Endothelial cell of umbilical vein (primary cell): ENCODE measurements around the gene PIK3R4. TPM values are rescaled to one million over a fixed set of nuclear protein-coding genes. Genes with fewer than 3 reads are reported as not detected.

Experiments used
- BruUV-seq: library from RNA; stranded (reverse); fragments of 400-500 nt; replicated peaks from 2 replicates; lab custom pipeline; 2021; lab: Mats Ljungman, UMichigan
- CTCF ChIA-PET: fragments of 300-600, 350-600 bp; sonication (Branson Sonifier 250); formaldehyde crosslinking; loops from one replicate; lab custom pipeline; 2021; ENCODE audit warnings: antibody characterized with exemption, inconsistent platforms; lab: Charles Lee
- POLR2A ChIA-PET: fragments of 300-600, 350-600 bp; sonication (Branson Sonifier 250); formaldehyde crosslinking; loops from one replicate; lab custom pipeline; 2021; ENCODE audit warnings: antibody characterized with exemption, inconsistent platforms; lab: Charles Lee
- DNase-seq: peaks from one replicate; pipeline ENCODE4 v3.0.0-alpha.2; 2011; ENCODE audit warnings: low read depth, low spot score
- FAIRE-seq: peaks from 2 replicates; lab custom pipeline; 2011; peaks lifted over from hg19 to GRCh38; lab: Jason Lieb, UNC
- H2AFZ ChIP-seq: 2 replicates; pipeline ENCODE4 v1.6.0; 2012; ENCODE audit warnings: low read depth, low read length, control low read depth, inconsistent platforms
- H3K27ac ChIP-seq: 2 replicates; pipeline ENCODE4 v1.5.1; 2011; ENCODE audit warnings: low read depth, mild to moderate bottlenecking, control low read depth, low read length, moderate library complexity; ENCODE audit not compliant: insufficient read depth
- H3K27me3 ChIP-seq, 2 experiments: 2 replicates each; pipeline versions ENCODE4 v1.6.0 to v1.6.1; 2011; ENCODE audit warnings: low read length in 2 of 2, mixed read lengths in 1 of 2; ENCODE audit not compliant: control insufficient read depth in 2 of 2, insufficient read depth in 2 of 2
- H3K36me3 ChIP-seq, 2 experiments: 2 replicates in 1 of 2; 3 replicates in 1 of 2; pipeline ENCODE4 v1.5.1; 2011; ENCODE audit warnings: low read length in 2 of 2, mild to moderate bottlenecking in 1 of 2, moderate library complexity in 1 of 2; ENCODE audit not compliant: control insufficient read depth in 2 of 2, insufficient read depth in 2 of 2; ENCODE audit errors: extremely low read depth in 1 of 2
- H3K4me1 ChIP-seq: 3 replicates; pipeline ENCODE4 v1.5.1; 2011; ENCODE audit warnings: mild to moderate bottlenecking, low read length; ENCODE audit not compliant: control insufficient read depth, insufficient read depth; ENCODE audit errors: extremely low read depth
- H3K4me2 ChIP-seq: 2 replicates; pipeline ENCODE4 v1.6.1; 2011; ENCODE audit warnings: low read length, control low read depth, mixed read lengths; ENCODE audit not compliant: insufficient read depth
- H3K4me3 ChIP-seq, 3 experiments: fragments of 200-600 bp in 1 of 3; sonication (generic), shearing (Covaris generic) in 1 of 3; replicated peaks in 1 of 3; 2 replicates each; pipeline ENCODE4 v1.5.1; 2011 to 2016; ENCODE audit warnings: control low read depth in 3 of 3, low read length in 3 of 3, mild to moderate bottlenecking in 2 of 3, inconsistent platforms in 1 of 3, low read depth in 1 of 3, moderate library complexity in 1 of 3; ENCODE audit not compliant: insufficient read depth in 1 of 3
- H3K79me2 ChIP-seq: 2 replicates; pipeline ENCODE4 v1.6.0; 2012; ENCODE audit warnings: low read length, inconsistent platforms; ENCODE audit not compliant: control insufficient read depth, insufficient read depth
- H3K9ac ChIP-seq: replicated peaks from 2 replicates; pipeline ENCODE3; 2011; ENCODE audit warnings: low read length, control low read depth; ENCODE audit not compliant: insufficient read depth; ENCODE audit errors: extremely low read depth
- H3K9me1 ChIP-seq: replicated peaks from 3 replicates; pipeline ENCODE4 v1.6.0; 2011; ENCODE audit warnings: mild to moderate bottlenecking, low read length; ENCODE audit not compliant: control insufficient read depth, insufficient read depth; ENCODE audit errors: extremely low read depth
- H3K9me3 ChIP-seq: replicated peaks from 2 replicates; pipeline ENCODE4 v1.5.1; 2012; ENCODE audit warnings: low read length, inconsistent platforms; ENCODE audit not compliant: control insufficient read depth, insufficient read depth
- H4K20me1 ChIP-seq: replicated peaks from 2 replicates; pipeline ENCODE3; 2011; ENCODE audit warnings: mild to moderate bottlenecking, low read length; ENCODE audit not compliant: control insufficient read depth, insufficient read depth; ENCODE audit errors: extremely low read depth
- EZH2 ChIP-seq: IDR thresholded peaks from 2 replicates; pipeline ENCODE4 v1.6.1; 2012; ENCODE audit warnings: borderline replicate concordance, low read depth, mild to moderate bottlenecking, moderate library complexity, low read length, inconsistent platforms; ENCODE audit not compliant: severe bottlenecking
- FOS ChIP-seq: IDR thresholded peaks from 2 replicates; pipeline ENCODE4 v1.6.1; 2011; ENCODE audit warnings: mild to moderate bottlenecking, low read length, moderate library complexity, borderline replicate concordance; ENCODE audit not compliant: insufficient read depth
- GATA2 ChIP-seq: IDR thresholded peaks from 2 replicates; pipeline ENCODE4 v1.7.0; 2011; ENCODE audit warnings: low read depth, mild to moderate bottlenecking, moderate library complexity, mixed read lengths, low read length; ENCODE audit not compliant: insufficient read length, insufficient read depth
- JUN ChIP-seq: IDR thresholded peaks from 2 replicates; pipeline ENCODE4 v1.6.1; 2011; ENCODE audit warnings: borderline replicate concordance, low read depth; ENCODE audit not compliant: insufficient read length, insufficient read depth
- MYC ChIP-seq: IDR thresholded peaks from one replicate; pipeline ENCODE4 v1.6.1; 2011; ENCODE audit warnings: mild to moderate bottlenecking, low read depth, low read length
- POLR2A ChIP-seq: IDR thresholded peaks from 2 replicates; pipeline ENCODE4 v1.6.1; 2012; ENCODE audit warnings: low read depth, mild to moderate bottlenecking, control low read depth, low read length
- POLR2AphosphoS5 ChIP-seq: IDR thresholded peaks from 2 replicates; pipeline ENCODE4 v1.6.1; 2012; ENCODE audit warnings: low read depth, mild to moderate bottlenecking, control low read depth, low read length, moderate library complexity; ENCODE audit not compliant: insufficient read depth
- dilution Hi-C: fragments of 300-500 bp; cut with MboI; formaldehyde crosslinking; loops from one replicate; pipeline ENCODE4 v1.15.0; 2019; ENCODE audit warnings: low sequenced_read_pairs; ENCODE audit not compliant: extremely low pct_ligation_motif_present
- intact Hi-C: fragments of 100-400 bp; cut with micrococcal nuclease; formaldehyde crosslinking; loops from one replicate; pipeline ENCODE4 v1.10.0; 2022
- polyA plus RNA-seq, 4 experiments: library from polyadenylated mRNA; depleted of rRNA in 3 of 4; stranded (reverse) in 3 of 4; unstranded in 1 of 4; fragments of >200 nt; gene quantifications; 2 replicates each; pipeline versions ENCODE4 v1.2.1 to v1.2.3, GENCODE V29; 2011 to 2012; ENCODE audit warnings: missing spikeins in 1 of 4
- total RNA-seq: library from RNA; stranded (reverse); gene quantifications from 2 replicates; pipeline ENCODE4 v1.2.3, GENCODE V29; 2021
- TF ChIP-seq, protein P1 (sequence below), 2 donors: IDR thresholded peaks; 1 replicate in 1 of 2; 2 replicates in 1 of 2; pipeline ENCODE4 v1.5.1; 2011; ENCODE audit warnings: low read length in 2 of 2, mild to moderate bottlenecking in 2 of 2, moderate library complexity in 2 of 2, control low read depth in 1 of 2, inconsistent platforms in 1 of 2, low read depth in 1 of 2; ENCODE audit not compliant: insufficient read depth in 1 of 2; ENCODE audit errors: extremely low read depth in 1 of 2
- TF ChIP-seq, protein P2 (sequence below): IDR thresholded peaks from 2 replicates; pipeline ENCODE4 v1.6.1; 2011; ENCODE audit not compliant: insufficient read depth, insufficient read length

The PIK3R4 gene
- total and polyA plus RNA-seq, 2 donors (not counting 3 experiments of a cell fraction or from before 2014, with no cell fraction given), result 23.0 to 43.1 TPM

DNA sequence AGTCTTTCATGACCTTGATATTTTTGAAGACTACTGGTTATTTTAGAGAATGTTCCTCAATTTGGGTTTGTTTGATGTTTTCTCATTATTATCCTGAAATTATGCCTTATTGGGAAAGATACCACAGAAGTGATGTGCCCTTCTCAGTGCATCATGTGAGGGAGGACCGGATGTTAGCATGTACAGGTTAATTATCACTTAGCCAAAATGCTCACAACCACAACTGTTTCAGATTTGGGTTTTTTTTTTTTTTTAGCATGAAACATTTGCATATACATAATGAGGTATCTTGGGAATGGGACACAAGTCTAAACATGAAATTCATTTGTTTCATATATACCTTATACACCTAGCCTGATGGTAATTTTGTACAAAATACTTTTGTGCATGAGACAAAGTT lies 59.8 kb downstream of the PIK3R4 start:
- POLR2A ChIA-PET, result no interaction called here
- Histone ChIP-seq H3K4me2 (no peak overlapping the region), H3K27me3 (no peaks in the 10 kb centered on the region), H4K20me1 (no peaks in the 10 kb centered on the region), H3K9me3 (no peaks in the 10 kb centered on the region), H3K4me1 (peaks cover under 1% of the 10 kb centered on the region), H3K4me3 (no peak overlapping the region), H3K27ac (no peak overlapping the region), H3K79me2 (no peaks in the 10 kb centered on the region), H3K9me1 (no peaks in the 10 kb centered on the region), H3K9ac (no peak overlapping the region), H3K36me3 (peaks cover 0 to 6% of the 10 kb centered on the region in 2 experiments), H2AFZ (no peak overlapping the region)
- FAIRE-seq (no peak), DNase-seq (no peak)
- intact Hi-C loops (no loop called here), dilution Hi-C loops (no loop called here)
- CTCF ChIA-PET, result interaction anchor here (1.0 kb wide), 1 partner anchor 15 kb away, joined by 3 read pairs; no protein-coding TSS in a partner anchor
- TF ChIP-seq POLR2AphosphoS5, result no peak
- TF ChIP-seq, protein P1, sequence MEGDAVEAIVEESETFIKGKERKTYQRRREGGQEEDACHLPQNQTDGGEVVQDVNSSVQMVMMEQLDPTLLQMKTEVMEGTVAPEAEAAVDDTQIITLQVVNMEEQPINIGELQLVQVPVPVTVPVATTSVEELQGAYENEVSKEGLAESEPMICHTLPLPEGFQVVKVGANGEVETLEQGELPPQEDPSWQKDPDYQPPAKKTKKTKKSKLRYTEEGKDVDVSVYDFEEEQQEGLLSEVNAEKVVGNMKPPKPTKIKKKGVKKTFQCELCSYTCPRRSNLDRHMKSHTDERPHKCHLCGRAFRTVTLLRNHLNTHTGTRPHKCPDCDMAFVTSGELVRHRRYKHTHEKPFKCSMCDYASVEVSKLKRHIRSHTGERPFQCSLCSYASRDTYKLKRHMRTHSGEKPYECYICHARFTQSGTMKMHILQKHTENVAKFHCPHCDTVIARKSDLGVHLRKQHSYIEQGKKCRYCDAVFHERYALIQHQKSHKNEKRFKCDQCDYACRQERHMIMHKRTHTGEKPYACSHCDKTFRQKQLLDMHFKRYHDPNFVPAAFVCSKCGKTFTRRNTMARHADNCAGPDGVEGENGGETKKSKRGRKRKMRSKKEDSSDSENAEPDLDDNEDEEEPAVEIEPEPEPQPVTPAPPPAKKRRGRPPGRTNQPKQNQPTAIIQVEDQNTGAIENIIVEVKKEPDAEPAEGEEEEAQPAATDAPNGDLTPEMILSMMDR (IDR thresholded peaks at IDR 0.05; ENCODE audit: extremely low read depth in 1 of 2, insufficient read depth in 1 of 2, low read depth in 1 of 2, low read length in 2 of 2), result no peak
- no peak for TF ChIP-seq JUN
- no peak for TF ChIP-seq GATA2
- TF ChIP-seq EZH2, result no peak
- no peak for TF ChIP-seq FOS
- no peak for TF ChIP-seq POLR2A
- TF ChIP-seq, protein P2, sequence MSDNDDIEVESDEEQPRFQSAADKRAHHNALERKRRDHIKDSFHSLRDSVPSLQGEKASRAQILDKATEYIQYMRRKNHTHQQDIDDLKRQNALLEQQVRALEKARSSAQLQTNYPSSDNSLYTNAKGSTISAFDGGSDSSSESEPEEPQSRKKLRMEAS, result no peak
- no peak for TF ChIP-seq MYC
- no TSS peak for BruUV-seq
